Measurements from ENCODE around the gene NAP1L3. TPM values are rescaled to one million over a fixed set of nuclear protein-coding genes. Genes with fewer than 3 reads are reported as not detected.

The NAP1L3 gene
- total and polyA plus RNA-seq, 9 of the 15 experiments (the other 6 are each of a cell fraction or from before 2014, with no cell fraction given): not detected

DNA sequence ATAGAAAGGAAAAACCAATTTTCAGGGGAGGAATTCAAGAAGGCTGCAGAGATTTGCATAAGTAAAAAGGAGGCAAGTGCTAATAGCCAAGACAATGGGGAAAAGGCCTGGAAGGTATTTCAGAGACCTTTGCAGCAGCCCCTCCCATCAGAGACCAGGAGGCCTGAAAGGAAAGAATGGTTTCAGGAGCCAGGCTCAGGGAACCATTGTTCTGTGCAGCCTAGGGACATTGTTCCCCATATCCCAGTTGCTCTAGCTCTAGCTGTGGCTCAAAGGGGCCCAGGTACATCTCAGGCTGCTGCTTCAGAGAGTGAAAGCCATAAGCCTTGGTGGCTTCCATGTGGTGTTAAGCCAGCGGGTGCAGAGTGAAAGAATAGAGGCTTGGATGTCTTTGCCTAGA, 24.0 kb downstream of the NAP1L3 start:
- ATAC-seq: no peak
- H3K27me3 ChIP-seq (ENCODE audit: control insufficient read depth in 2 of 2, insufficient read depth in 2 of 2, low read length in 2 of 2): no peaks in the 10 kb centered on the region
- FAIRE-seq: no peak
- H3K4me1 ChIP-seq (replicated peaks in 1 of 2; ENCODE audit: control insufficient read depth in 2 of 2, insufficient read depth in 2 of 2, low read length in 2 of 2): no peaks in the 10 kb centered on the region
- BruUV-seq (replicated peaks): no TSS peak
- H3K9me1 ChIP-seq (ENCODE audit: control insufficient read depth, insufficient read depth, low read length): no peaks in the 10 kb centered on the region
- H3K4me3 ChIP-seq: no peak overlapping the region
- no peaks in the 10 kb centered on the region for H3K9me3 ChIP-seq (replicated peaks; ENCODE audit: control insufficient read depth, insufficient read depth, low read depth, low read length)
- ChIA-PET POLR2A (no interaction called here), CTCF (ENCODE audit: low intra/inter-chr PET ratio) (no interaction called here)
- intact Hi-C loops (cut with micrococcal nuclease) (no loop called here), in situ Hi-C loops (cut with MboI) (no loop called here)
- WGBS (ENCODE audit: insufficient coverage, low coverage, missing lambda C conversion rate): 0% methylated on average over 1 of the region's 1 CpG
- no peaks in the 10 kb centered on the region for H4K20me1 ChIP-seq (replicated peaks; ENCODE audit: control insufficient read depth, insufficient read depth, low read length)
- H3K4me2 ChIP-seq (ENCODE audit: insufficient read depth, low read length): no peak overlapping the region
- no peak overlapping the region for H3K27ac ChIP-seq (ENCODE audit: extremely low read depth, low read depth, low read length)
- no peak overlapping the region for H3K9ac ChIP-seq (ENCODE audit: insufficient read depth in 1 of 2, low read depth in 2 of 2, low read length in 2 of 2)
- no peak overlapping the region for H2AFZ ChIP-seq (ENCODE audit: low read depth, low read length)
- H3K36me3 ChIP-seq (ENCODE audit: control insufficient read depth, insufficient read depth, low read length): no peaks in the 10 kb centered on the region
- no peak for DNase-seq (ENCODE audit: extremely low read depth in 1 of 4, low spot score in 3 of 4)
- no peaks in the 10 kb centered on the region for H3K79me2 ChIP-seq (ENCODE audit: control insufficient read depth, insufficient read depth, low read length)
- no peak for TF ChIP-seq PKNOX1 (IDR thresholded peaks at IDR 0.05)
- no peak for TF ChIP-seq ZNF41 (CRISPR knock-in tag; conservative IDR thresholded peaks at IDR 0.05)
- TF ChIP-seq, protein P1, sequence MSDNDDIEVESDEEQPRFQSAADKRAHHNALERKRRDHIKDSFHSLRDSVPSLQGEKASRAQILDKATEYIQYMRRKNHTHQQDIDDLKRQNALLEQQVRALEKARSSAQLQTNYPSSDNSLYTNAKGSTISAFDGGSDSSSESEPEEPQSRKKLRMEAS (CRISPR knock-in tag; IDR thresholded peaks at IDR 0.05): no peak
- TF ChIP-seq NCOA1 (IDR thresholded peaks at IDR 0.05; ENCODE audit: low read depth): no peak
- TF ChIP-seq, protein P2, sequence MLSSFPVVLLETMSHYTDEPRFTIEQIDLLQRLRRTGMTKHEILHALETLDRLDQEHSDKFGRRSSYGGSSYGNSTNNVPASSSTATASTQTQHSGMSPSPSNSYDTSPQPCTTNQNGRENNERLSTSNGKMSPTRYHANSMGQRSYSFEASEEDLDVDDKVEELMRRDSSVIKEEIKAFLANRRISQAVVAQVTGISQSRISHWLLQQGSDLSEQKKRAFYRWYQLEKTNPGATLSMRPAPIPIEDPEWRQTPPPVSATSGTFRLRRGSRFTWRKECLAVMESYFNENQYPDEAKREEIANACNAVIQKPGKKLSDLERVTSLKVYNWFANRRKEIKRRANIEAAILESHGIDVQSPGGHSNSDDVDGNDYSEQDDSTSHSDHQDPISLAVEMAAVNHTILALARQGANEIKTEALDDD (IDR thresholded peaks at IDR 0.05): no peak
- no peak for TF ChIP-seq PHTF2 (CRISPR knock-in tag; IDR thresholded peaks at IDR 0.05)
- no peak for TF ChIP-seq ZNF592 (IDR thresholded peaks at IDR 0.05)
- no peak for TF ChIP-seq TCF15 (CRISPR knock-in tag; IDR thresholded peaks at IDR 0.05)

Data from K562 (cell line).